Rectal smooth muscle tissue (tissue), 1 donor: Measurements from ENCODE around the gene MCAM.

Experiments used
- H3K27ac ChIP-seq: one replicate; pipeline ENCODE4 v1.7.0; 2013; ENCODE audit warnings: low read depth, low read length, inconsistent platforms
- H3K27me3 ChIP-seq: one replicate; pipeline ENCODE4 v1.7.0; 2013; ENCODE audit warnings: low read length; ENCODE audit not compliant: control insufficient read depth, insufficient read depth
- H3K36me3 ChIP-seq: one replicate; pipeline ENCODE4 v1.7.0; 2013; ENCODE audit warnings: low read length; ENCODE audit not compliant: control insufficient read depth, insufficient read depth
- H3K4me1 ChIP-seq: one replicate; pipeline ENCODE4 v1.7.0; 2013; ENCODE audit warnings: low read length; ENCODE audit not compliant: control insufficient read depth, insufficient read depth
- H3K4me3 ChIP-seq: one replicate; pipeline ENCODE4 v1.7.0; 2013; ENCODE audit warnings: low read length
- H3K9ac ChIP-seq: one replicate; pipeline ENCODE4 v1.7.0; 2013; ENCODE audit warnings: low read length

Gene MCAM

DNA sequence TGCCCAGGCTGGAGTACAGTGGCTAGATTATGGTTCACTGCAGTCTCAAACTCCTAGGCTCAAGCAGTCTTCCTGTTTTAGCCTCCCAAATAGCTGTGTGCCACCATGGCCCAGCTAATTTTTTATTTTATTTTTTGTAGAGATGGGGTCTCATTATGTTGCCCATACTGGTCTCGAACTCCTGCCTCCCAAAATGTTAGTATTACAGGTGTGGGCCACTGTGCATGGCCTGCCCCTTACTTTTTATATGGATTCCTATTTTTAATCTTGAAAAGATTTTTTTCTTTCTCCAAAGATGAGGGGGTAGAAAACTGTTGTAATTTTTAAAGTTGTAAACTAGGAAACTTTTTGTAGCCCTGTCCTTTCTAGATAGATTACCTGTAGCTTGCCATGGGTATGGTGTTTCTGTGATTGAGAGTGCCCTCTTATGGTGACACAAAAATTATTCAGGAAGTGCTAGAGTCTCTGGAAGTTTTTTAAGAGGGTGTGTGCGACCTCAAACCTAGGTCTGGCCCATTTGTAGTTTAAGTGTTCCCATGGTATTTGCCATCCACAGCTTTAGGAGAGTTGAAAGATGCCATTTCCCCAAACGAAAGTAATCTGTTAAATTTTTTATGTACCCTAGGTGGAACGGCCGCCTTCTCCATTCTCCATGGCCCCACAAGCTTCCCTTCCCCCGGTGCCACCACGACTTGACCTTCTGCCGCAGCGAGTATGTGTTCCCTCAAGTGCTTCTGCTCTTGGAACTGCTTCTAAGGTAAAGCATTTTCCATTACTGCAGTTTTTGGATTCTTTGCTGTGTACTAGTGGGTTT lies 32.4 kb downstream of the MCAM start:
- Histone ChIP-seq H3K4me3 (no peak overlapping the region), H3K36me3 (peaks cover 9% of the 10 kb centered on the region), H3K9ac (no peak overlapping the region), H3K27me3 (no peaks in the 10 kb centered on the region), H3K4me1 (peaks cover 3% of the 10 kb centered on the region), H3K27ac (no peak overlapping the region)

DNA sequence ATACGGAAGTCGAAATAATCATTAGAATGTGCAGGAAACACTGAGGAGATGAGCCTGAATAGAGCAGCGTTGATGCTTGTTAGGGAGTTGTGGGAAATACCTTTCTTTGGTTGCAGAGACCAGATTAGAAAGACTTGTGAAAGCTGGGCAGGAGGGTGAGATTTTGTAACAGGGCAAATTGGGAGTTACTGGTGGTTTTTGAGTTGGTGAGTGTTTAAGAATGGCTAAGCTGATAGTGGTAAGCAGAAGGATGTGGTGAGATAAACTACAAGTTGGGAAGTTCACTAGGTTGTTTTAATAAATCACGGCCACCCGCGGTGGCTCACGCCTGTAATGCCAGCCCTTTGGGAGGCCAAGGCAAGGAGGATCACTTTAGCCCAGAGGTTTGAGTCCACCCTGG lies 34.4 kb downstream of the MCAM start:
- peaks cover 16% of the 10 kb centered on the region for H3K36me3 ChIP-seq
- H3K4me3 ChIP-seq, result no peak overlapping the region
- H3K27me3 ChIP-seq, result no peaks in the 10 kb centered on the region
- H3K27ac ChIP-seq, result no peak overlapping the region
- no peaks in the 10 kb centered on the region for H3K4me1 ChIP-seq
- no peak overlapping the region for H3K9ac ChIP-seq

DNA sequence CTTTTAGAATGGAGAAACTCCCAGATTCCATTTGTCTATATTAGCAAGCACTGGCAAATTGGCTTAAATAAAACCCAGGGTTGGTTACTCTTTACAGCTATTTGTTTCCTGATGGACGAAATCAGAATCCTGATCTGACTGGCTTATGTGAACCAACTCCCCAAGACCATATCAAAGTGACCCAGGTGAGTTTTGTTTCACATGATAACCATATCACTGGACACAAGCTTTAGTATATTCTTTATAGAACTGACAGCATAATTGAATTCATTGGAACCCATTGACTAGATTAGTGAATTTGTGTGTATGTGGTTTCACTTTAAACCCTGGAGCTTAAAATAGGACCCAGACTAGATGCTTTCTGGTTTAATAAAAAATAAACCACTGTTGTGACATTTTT lies 39.3 kb downstream of the MCAM start:
- H3K4me1 ChIP-seq, result no peaks in the 10 kb centered on the region
- no peak overlapping the region for H3K9ac ChIP-seq
- no peak overlapping the region for H3K4me3 ChIP-seq
- peaks cover 7% of the 10 kb centered on the region for H3K36me3 ChIP-seq
- H3K27ac ChIP-seq, result no peak overlapping the region
- no peaks in the 10 kb centered on the region for H3K27me3 ChIP-seq

DNA sequence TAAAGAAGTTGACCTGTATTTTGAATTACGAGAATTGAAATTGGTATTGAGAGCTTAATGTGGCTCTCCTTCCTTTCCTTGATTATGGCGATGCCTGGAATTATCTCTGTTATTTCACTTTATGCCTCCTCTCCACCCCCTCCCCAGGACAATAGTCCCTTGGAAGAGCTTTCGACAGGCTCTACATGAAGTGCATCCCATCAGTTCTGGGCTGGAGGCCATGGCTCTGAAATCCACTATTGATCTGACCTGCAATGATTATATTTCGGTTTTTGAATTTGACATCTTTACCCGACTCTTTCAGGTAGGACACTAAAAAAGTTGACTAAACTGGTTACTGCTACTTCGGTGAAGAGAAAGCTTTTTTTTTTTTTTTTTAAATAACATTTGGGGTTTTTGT lies 43.2 kb downstream of the MCAM start:
- no peaks in the 10 kb centered on the region for H3K27me3 ChIP-seq
- no peaks in the 10 kb centered on the region for H3K4me1 ChIP-seq
- H3K27ac ChIP-seq, result no peak overlapping the region
- no peak overlapping the region for H3K4me3 ChIP-seq
- peaks cover under 1% of the 10 kb centered on the region for H3K36me3 ChIP-seq
- H3K9ac ChIP-seq, result no peak overlapping the region

DNA sequence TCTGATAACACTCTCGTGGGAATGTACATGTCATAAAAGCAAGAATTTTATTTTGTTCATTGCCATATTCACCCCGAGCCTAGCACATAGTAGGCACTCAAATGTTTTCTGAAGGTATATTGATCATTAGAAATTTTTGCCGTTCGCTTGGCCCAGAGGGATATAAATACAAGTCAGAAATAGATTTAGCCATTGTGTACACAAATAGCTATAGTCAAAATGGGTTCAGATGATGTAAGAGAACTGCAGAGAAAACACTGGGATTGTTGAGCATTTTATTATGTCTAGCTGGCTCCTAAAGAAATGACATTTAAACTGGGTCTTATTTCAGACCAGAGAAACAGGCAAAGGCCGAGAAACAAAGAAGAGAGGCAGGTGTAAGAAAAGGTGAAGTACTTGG lies 49.3 kb downstream of the MCAM start:
- peaks cover 2% of the 10 kb centered on the region for H3K4me1 ChIP-seq
- H3K36me3 ChIP-seq, result no peaks in the 10 kb centered on the region
- H3K9ac ChIP-seq, result no peak overlapping the region
- H3K27me3 ChIP-seq, result no peaks in the 10 kb centered on the region
- no peak overlapping the region for H3K4me3 ChIP-seq
- H3K27ac ChIP-seq, result no peak overlapping the region

DNA sequence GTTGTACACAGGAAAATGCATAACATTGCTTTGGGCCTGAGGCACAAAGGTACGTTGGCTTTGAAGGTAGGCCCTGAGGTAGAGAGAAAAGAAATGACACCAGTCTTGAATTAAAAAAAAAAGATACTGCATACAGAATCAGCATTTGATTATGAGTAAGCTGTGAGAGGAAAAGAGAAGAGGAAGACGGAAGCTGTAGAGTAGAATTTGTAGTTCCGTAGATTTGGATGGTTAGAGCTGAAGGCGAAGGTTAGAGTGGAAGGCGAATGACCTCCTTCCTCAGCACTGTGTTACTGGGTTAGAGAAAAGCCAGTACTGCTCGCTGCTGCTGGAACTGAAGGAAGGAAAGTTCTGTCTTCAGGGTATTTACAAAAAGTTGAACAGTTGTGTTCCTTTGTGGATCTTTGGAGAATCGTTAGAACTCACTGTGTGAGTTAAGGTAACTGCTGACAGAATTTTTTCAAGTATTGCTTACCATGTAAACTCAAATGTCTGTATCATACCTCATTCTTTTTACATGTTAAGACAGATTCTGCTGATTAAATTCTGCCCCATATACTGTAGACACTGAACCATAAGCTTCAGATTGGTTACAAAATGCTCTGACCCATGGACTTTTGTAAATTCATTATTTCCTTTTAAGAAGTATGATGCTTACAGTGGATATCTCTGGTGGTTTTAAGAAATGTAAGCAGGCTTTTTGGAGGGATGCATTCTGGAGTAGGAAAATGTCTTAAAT lies 50.2 kb downstream of the MCAM start:
- no peak overlapping the region for H3K9ac ChIP-seq
- no peak overlapping the region for H3K27ac ChIP-seq
- peaks cover 2% of the 10 kb centered on the region for H3K4me1 ChIP-seq
- H3K27me3 ChIP-seq, result no peaks in the 10 kb centered on the region
- no peaks in the 10 kb centered on the region for H3K36me3 ChIP-seq
- no peak overlapping the region for H3K4me3 ChIP-seq

DNA sequence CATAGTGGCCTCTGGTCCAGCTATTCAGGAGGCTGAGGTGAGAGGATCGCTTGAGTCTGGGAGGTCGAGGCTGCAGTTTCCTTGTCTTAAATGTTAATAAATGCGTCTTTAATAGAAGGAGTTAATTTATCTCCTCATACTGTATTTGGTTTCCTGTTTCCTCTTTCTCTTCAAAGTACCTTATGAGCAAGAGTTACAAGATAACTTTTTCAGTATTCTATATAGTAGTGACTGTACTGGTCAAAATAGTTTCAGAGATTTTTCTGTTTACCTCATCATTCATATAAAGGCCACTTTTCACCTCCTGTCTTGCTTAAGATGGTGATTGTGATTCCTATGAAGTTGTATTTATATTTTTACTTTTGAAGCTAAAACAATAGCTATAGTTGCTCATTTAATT lies 50.9 kb downstream of the MCAM start:
- H3K9ac ChIP-seq, result no peak overlapping the region
- no peak overlapping the region for H3K27ac ChIP-seq
- peaks cover 2% of the 10 kb centered on the region for H3K4me1 ChIP-seq
- H3K36me3 ChIP-seq, result no peaks in the 10 kb centered on the region
- H3K4me3 ChIP-seq, result no peak overlapping the region
- no peaks in the 10 kb centered on the region for H3K27me3 ChIP-seq

DNA sequence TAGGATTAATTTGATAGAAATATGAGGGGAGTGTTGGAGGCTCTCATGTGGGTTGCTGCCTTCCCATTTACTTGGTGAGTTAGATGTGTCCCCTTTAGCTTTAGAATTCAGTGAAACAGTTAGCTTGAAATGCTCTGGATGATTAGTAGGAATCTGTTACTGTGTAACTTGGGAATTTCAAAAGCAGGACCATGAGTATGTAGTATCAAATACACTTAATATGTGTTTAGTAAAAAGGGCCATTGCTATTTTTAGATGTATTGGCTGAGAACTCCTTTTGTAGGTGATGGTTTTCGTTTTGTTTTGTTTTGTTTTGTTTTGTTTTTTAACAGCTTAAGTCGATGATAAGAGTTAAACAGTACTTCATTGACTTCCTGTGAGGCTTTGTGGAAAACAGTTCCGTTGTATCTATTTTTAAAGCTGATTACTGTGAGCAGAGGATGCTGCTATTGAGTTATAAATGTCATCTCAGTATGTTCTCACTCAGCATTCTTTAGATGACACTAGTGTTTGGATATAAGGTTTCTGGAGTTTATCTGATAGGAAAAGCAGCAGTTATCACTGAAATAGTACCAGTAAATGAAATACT lies 53.5 kb downstream of the MCAM start:
- H3K36me3 ChIP-seq, result no peaks in the 10 kb centered on the region
- H3K27me3 ChIP-seq, result no peaks in the 10 kb centered on the region
- no peak overlapping the region for H3K4me3 ChIP-seq
- H3K9ac ChIP-seq, result no peak overlapping the region
- peaks cover 2% of the 10 kb centered on the region for H3K4me1 ChIP-seq
- no peak overlapping the region for H3K27ac ChIP-seq

DNA sequence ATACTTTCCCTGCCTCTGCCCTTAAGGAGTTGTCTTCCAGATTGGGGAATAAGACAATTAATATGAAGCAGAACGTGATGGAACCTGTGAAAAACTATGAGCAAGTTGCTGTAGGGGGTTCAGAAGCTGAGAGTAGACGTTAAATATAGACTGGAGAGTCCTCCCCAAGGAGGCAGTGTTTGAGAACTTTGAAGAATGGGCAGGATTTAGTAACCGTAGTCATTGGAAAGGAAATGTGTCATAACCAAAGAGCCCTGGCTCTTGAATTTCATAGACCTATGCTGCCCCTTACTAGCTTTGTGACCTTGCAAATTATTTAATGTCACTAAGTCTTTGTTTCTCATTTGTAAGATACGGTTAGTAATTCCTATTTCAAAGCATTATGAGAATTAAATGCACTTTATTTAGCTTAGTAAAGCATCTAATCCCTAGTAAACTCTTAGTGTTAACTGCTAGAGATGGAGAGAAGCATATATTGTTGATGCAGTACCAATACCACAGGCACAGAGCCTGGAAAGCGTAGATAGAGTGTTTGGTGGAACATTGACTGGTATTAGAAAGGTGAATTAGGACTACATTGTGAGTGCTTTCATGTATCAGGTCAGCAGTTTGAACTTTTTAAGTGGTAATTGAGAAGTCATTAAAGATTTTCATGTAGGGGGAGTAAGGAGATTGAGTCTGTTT lies 54.1 kb downstream of the MCAM start:
- H3K36me3 ChIP-seq, result no peaks in the 10 kb centered on the region
- peaks cover 2% of the 10 kb centered on the region for H3K4me1 ChIP-seq
- H3K4me3 ChIP-seq, result no peak overlapping the region
- H3K27ac ChIP-seq, result no peak overlapping the region
- H3K27me3 ChIP-seq, result no peaks in the 10 kb centered on the region
- no peak overlapping the region for H3K9ac ChIP-seq

DNA sequence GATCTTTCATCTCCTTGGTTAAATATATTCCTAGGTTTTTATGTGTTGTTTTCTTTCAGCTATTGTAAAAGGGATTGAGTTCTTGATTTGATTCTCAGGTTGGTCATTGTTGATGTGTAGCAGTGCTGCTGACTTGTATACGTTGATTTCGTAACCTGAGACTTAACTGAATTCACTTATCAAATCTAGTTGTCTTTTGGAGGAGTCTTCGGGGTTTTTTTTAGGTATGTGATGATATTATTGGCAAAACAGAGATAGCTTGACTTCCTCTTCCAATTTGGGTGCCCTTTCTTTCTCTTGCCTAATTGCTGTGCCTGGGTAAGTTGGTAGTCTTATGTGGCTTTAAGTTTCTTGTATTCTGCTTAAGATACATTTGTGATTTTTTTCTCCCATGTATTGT lies 57.9 kb downstream of the MCAM start:
- H3K36me3 ChIP-seq, result no peaks in the 10 kb centered on the region
- H3K4me1 ChIP-seq, result peaks cover 2% of the 10 kb centered on the region
- H3K27ac ChIP-seq, result no peak overlapping the region
- no peaks in the 10 kb centered on the region for H3K27me3 ChIP-seq
- H3K9ac ChIP-seq, result no peak overlapping the region
- H3K4me3 ChIP-seq, result no peak overlapping the region
